Measurements from ENCODE around the gene ERCC1.

ERCC1 gene

DNA sequence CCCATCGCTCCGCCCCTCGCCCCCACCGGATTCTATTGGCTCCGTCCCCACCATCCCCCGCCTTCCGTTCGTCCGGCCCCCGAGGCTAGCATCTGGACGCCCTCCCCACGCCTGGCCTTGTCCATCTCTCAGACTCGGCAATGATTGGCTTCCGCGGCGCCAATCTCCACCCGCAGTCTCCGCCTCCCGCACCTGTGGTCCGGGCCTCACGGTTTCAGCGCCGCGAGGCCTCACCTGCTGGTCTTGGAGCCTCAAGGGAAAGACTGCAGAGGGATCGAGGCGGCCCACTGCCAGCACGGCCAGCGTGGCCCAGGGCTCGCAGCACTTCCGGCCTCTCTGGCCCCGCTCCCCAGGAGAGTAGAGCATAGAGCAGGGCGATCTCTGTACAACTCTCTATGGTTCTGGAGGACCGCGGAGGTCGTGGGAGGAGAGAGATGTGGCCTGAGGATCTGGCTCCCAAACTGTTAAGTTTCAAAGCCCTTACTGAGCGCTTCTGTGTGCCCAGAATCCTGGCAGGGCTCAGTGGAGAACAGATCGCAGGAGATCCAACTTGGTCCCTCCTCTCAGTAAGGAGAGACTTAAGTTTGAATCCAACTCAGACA lies at the start of gene ERCC1:
TSS of gene ERCC1 (minus strand) at position 329 of the 602 bp plus-strand sequence. CDS start 543 bp downstream, outside the sequence.
- peak; percentile 98 for DNase-seq

GRCh38 chr19:45473367-45473681 lies 49.6 kb upstream of the ERCC1 start:
- DNase-seq = no peak

DNA sequence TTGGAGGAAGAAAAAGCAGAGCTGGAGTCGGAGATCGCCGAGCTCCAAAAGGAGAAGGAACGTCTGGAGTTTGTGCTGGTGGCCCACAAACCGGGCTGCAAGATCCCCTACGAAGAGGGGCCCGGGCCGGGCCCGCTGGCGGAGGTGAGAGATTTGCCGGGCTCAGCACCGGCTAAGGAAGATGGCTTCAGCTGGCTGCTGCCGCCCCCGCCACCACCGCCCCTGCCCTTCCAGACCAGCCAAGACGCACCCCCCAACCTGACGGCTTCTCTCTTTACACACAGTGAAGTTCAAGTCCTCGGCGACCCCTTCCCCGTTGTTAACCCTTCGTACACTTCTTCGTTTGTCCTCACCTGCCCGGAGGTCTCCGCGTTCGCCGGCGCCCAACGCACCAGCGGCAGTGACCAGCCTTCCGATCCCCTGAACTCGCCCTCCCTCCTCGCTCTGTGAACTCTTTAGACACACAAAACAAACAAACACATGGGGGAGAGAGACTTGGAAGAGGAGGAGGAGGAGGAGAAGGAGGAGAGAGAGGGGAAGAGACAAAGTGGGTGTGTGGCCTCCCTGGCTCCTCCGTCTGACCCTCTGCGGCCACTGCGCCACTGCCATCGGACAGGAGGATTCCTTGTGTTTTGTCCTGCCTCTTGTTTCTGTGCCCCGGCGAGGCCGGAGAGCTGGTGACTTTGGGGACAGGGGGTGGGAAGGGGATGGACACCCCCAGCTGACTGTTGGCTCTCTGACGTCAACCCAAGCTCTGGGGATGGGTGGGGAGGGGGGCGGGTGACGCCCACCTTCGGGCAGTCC lies 49.0 kb upstream of the ERCC1 start:
- no peak for DNase-seq

DNA sequence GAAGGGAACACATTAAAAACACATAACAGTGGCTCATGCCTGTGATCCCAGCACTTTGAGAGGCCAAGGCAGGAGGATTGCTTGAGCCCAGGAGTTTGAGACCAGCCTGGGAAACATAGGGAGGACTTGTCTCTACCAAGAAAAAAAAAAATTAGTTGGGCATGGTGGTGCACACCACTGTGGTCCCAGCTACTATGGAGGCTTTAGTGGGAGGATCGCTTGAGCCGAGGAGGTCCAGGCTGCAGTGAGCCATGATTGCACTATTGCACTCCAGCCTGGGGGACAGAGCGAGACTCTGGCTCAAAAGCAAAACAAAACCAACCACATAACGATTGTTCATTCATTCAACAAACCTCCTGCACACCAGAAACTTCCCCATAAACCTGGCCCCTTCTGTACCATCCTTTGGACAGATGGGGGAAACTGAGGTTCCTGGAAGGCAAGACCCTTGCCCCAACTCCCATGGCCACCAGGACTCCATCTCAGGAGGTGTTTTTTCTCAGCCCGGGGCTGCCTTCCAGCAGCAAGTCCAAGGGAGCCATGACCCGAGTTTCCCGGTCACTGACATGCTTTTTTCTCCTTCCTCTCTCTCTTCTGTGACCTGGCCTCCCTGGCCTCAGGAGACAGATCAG lies 48.3 kb upstream of the ERCC1 start:
- DNase-seq = no peak

DNA sequence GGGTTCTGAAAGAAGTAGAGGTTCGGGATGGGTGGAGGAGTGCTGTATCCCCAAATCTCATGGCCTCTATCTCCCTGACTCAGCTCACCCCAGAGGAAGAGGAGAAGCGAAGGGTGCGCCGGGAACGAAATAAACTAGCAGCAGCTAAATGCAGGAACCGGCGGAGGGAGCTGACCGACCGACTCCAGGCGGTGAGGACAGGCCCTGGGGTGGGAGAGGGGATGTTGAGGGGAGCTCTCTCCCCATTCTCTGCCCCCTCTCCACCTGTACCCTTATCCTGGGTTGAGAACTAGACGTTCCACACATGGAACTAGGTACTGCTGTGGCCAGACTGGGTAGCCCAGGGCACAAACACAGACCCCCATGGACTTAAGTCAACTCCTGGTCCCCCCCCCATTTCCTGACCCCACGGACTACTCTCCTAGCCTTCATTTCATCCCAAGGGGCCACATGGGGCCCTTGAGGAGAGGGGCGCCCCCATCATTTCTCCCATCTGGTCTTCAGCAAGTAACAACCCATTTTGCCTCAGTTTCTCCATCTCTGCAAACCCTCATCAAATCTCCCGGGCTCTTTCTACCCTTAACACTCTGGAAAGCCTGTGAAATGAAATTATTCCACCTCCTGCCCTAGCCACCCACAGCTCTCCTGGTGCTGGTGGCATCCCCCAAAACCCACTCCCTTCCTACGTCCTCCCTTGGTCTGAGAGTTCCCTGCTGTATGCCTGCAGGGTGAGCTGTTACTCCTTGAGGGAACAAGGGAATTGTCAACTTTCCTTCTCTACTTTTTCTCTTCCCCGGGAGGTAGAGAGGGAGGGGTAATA lies 47.6 kb upstream of the ERCC1 start:
- DNase-seq = no peak

- DNase-seq = no peak
Observed at GRCh38 chr19:45470762-45471081, 47.0 kb upstream of the ERCC1 start.

- DNase-seq = no peak
Observed at GRCh38 chr19:45469945-45470761, 46.4 kb upstream of the ERCC1 start.

DNA sequence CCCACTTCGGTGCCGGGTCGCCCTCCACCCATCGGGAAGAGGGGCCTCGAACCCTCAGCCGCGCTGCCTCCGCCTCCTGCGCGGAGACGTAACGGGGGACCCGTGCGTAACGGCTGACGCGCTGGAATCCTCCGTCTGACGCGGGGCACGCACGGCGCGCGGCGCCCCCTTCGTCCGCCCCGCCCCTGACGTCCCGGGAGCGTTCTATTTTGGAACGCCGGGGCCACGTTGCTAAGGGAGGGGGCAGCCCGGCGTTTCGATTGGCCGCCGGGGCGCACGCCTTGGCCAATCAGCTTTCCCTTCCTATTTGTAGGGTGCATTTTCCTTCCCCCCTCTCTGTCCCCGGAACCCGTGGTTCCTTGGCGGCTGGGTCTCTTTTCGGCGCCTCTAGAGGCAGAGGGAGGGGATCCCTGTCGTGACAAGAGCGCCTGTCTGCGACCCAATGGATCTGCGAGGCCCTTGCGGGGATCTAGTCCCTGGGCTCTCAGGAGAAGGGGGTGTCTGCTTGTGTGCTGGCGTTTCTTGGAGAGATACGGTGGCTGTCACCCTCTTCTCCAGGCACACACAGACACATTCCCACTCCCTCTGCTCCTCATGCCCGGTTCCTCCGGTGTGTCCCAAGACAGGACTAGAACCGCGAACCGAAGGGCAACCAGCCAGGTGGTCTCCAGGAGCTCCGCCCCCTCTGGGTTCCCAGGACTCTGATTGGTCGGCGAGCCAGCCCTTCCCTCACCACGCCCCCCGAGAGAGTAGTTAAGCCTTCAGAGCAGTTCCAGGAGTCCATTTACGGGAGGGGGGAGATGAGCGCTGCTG lies 45.6 kb upstream of the ERCC1 start:
- DNase-seq = peak; percentile 97

- DNase-seq = no peak
Observed at GRCh38 chr19:45468803-45469131, 45.0 kb upstream of the ERCC1 start.

DNA sequence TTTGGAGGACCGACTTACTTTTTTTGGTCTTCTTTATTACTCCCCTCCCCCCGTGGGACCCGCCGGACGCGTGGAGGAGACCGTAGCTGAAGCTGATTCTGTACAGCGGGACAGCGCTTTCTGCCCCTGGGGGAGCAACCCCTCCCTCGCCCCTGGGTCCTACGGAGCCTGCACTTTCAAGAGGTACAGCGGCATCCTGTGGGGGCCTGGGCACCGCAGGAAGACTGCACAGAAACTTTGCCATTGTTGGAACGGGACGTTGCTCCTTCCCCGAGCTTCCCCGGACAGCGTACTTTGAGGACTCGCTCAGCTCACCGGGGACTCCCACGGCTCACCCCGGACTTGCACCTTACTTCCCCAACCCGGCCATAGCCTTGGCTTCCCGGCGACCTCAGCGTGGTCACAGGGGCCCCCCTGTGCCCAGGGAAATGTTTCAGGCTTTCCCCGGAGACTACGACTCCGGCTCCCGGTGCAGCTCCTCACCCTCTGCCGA lies 44.5 kb upstream of the ERCC1 start:
- no peak for DNase-seq

GRCh38 chr19:45467456-45468158 lies 43.9 kb upstream of the ERCC1 start, which contains the start of gene FOSB:
Gene FOSB, plus strand, starts transcription at chr19:45467996. Its CDS starts 591 bp downstream, at chr19:45468587.
- DNase-seq = peak; percentile 98

DNA sequence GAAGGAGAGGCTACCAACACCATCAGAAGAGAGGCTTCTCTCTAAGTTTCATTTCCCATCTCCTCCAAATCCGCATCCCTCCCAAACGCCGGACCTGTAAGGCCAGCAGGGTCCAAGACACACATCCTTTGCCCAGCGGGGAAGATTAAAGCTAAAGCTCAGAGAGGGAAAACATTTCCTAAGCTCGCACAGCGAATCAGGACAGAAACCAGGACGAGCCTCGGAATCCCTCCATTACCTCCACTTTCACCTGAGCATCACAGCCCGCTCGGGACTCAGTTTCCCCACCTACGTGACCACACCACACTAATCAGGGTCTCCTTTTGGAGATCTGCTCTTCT lies 43.4 kb upstream of the ERCC1 start:
- no peak for DNase-seq

DNA sequence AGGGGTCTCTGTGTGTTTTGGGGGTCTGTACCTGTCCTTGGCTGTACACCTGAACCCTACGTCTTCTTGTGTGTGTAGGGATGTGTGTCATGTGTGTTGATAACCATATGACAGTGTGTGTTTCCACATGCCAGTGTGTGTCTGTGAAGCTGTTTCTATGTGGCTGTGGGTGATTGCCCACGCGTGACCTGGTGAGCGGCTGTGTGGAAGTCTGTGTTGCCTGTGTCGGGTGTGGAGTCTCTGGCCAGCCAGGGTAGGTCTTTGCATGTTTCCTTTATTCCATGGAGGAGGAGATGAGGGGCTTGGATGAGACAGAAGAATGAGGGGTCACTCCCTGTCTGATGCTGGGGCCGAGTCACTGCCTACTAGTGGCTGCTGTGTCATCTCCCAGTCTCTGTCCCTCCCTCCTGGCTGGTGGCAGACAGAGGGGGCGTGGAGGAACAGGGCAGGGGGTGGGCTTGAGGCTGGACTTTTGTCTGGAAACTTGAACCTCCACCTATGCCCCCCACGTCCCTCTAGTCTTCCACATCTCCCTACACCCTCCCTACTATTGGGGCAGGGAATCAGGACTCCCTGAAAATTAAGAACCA lies 41.2 kb upstream of the ERCC1 start:
- DNase-seq = no peak

DNA sequence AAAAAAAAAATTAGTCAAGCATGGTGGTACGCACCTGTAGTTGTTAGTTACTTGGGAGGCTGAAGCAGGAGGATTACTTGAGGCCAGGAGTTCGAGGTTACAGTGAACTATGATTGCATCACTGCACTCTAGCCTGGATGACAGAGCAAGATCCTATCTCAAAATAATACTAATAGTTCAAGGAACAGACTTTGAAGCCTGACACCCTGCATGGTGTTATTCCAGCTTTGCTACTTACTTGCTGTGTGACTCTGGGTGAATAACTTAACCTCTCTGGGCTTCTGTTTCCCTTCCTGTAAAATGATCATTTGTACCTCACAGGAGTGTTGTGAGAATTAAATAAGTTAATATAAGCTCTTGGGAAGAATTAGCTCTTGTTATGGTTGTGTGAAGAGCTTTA lies 40.6 kb upstream of the ERCC1 start:
- DNase-seq = no peak

DNA sequence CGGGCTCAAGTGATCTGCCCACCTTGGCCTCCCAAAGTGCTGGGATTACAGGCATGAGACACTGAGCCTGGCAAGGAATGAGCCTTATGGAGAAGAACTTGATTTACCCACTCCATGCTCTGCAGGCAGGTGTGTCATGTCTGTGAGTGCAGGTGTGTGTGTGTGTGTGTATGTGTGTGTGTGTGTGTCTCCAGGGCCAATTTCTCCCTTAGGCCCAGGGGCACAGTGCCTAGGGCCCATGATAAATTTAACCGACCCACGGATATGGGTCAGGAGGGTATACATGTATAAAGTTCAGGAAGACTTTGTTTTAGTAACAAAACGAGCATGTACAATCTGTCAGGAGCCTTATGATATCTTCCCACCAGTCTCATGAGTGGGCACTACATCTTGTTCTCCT lies 39.5 kb upstream of the ERCC1 start:
- DNase-seq = no peak

GRCh38 chr19:45462174-45462573 lies 38.5 kb upstream of the ERCC1 start:
- DNase-seq = no peak

GRCh38 chr19:45460807-45461347 lies 37.2 kb upstream of the ERCC1 start:
- DNase-seq = no peak

GRCh38 chr19:45457776-45458175 lies 34.1 kb upstream of the ERCC1 start:
- DNase-seq = no peak

GRCh38 chr19:45456500-45456815 lies 32.7 kb upstream of the ERCC1 start:
- no peak for DNase-seq

DNA sequence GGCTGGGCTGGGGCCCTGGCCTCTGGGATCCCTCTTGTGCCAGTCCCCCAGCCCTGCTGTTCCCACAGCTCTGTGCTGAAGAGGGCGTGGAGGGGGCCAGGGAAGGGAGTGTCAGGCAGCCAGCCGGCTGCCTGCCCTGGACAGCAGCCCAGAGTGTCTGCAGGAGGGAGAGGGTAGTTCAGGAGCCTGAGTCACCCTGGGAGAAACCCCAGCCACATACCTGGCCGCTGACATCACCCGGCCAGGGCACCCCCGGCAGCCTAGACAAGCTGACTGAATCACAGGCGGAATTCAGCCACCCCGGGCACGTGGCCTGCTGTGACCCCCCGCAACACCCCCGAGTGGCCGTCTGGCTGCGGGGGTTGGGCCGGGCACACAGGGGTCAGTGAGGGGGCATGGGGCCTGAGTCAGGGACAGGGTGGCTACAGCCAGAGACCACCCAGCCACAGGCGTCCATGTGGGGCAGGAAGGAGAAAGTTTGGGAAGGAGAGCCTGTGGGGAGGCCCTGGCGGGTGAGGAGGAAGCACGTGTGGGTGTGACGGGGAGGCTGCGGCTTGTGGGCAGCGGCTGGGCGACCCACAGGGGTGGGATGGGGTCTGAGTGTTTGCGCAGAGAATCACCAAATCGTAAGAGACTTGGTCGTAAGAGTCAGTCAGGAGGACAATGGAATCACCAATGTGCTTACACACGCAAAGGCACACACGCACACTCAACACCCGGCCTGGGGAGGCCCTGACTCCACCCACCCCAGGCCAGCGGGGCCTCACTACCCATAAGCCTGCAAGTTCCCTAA lies 32.2 kb upstream of the ERCC1 start:
- no peak for DNase-seq
